K562 (cell line): Measurements from ENCODE around the gene IL18RAP. TPM values are rescaled to one million over a fixed set of nuclear protein-coding genes. Genes with fewer than 3 reads are reported as not detected.

Experiments
- CHAMP1 ChIP-seq: fragments of 450-650 bp; IDR thresholded peaks from 2 replicates; pipeline ENCODE4 v1.6.1; 2016; ENCODE audit warnings: mild to moderate bottlenecking
- COPS2 ChIP-seq: fragments of 450-650 bp; conservative IDR thresholded peaks from 2 replicates; pipeline ENCODE4 v1.6.1; 2016; ENCODE audit warnings: mild to moderate bottlenecking, moderate library complexity
- DDX20 ChIP-seq: fragments of 450-650 bp; IDR thresholded peaks from 2 replicates; pipeline ENCODE4 v1.6.1; 2016; ENCODE audit warnings: missing genetic modification characterization, low read depth, mild to moderate bottlenecking, missing compliant biosample characterization, moderate library complexity
- ERF ChIP-seq: fragments of 450-650 bp; formaldehyde crosslinking; IDR thresholded peaks from 2 replicates; pipeline ENCODE4 v1.4.0; 2020; ENCODE audit warnings: mild to moderate bottlenecking, mixed read lengths
- FUS ChIP-seq: fragments of 200-400 bp; formaldehyde crosslinking; optimal IDR thresholded peaks from 2 replicates; pipeline ENCODE3; 2017; ENCODE audit warnings: low read depth, low read length
- HDAC2 ChIP-seq: fragments of 450-650 bp; IDR thresholded peaks from 2 replicates; pipeline ENCODE4 v1.6.1; 2016; ENCODE audit warnings: mild to moderate bottlenecking
- HIVEP1 ChIP-seq: fragments of 250-450 bp; sonication (Bioruptor Pico); IDR thresholded peaks from 2 replicates; pipeline ENCODE4 v1.4.0; 2020; ENCODE audit warnings: mild to moderate bottlenecking
- MAZ ChIP-seq, 2 experiments: fragments of 450-650 bp in 1 of 2; sonication (generic) in 1 of 2; formaldehyde crosslinking; IDR thresholded peaks in 1 of 2; conservative IDR thresholded peaks in 1 of 2; 2 replicates each; pipeline versions ENCODE4 v1.4.0 to v1.5.0; 2020; ENCODE audit warnings: mild to moderate bottlenecking in 1 of 2, missing genetic modification reagents in 1 of 2
- PHB ChIP-seq: fragments of 250-450 bp; sonication (Bioruptor Pico); IDR thresholded peaks from 2 replicates; pipeline ENCODE4 v1.5.0; 2021
- PML ChIP-seq: IDR thresholded peaks from 2 replicates; pipeline ENCODE4 v1.6.1; 2012; ENCODE audit warnings: low read length, inconsistent platforms
- POU5F1 ChIP-seq: fragments of 150-350 bp; IDR thresholded peaks from 2 replicates; pipeline ENCODE4 v1.6.1; 2014; ENCODE audit warnings: borderline replicate concordance, low read length, low read depth, mild to moderate bottlenecking; ENCODE audit not compliant: partially characterized antibody
- TAL1 ChIP-seq: fragments of 450-650 bp; IDR thresholded peaks from 2 replicates; pipeline ENCODE4 v1.6.1; 2016; ENCODE audit warnings: mild to moderate bottlenecking
- TEAD1 ChIP-seq, 2 experiments: fragments of 450-650 bp in 1 of 2; sonication (generic) in 1 of 2; formaldehyde crosslinking; IDR thresholded peaks; 2 replicates each; pipeline versions ENCODE4 v1.4.0 to v1.8.0; 2020 to 2022; ENCODE audit warnings: mild to moderate bottlenecking in 2 of 2, missing genetic modification reagents in 1 of 2
- polyA plus RNA-seq, 8 experiments: library from polyadenylated mRNA; depleted of rRNA in 4 of 8; stranded (reverse) in 5 of 8; unstranded in 3 of 8; fragments of >200 nt; fragmentation: Nextera tagmentation in 2 of 8; fragmentation: Illumina TruSeq in 1 of 8; extraction: Ambion mirVana in 2 of 8; extraction: Trizol in 1 of 8; gene quantifications; 2 replicates each; pipeline versions ENCODE4 v1.2.1 to v1.2.3, GENCODE V29; 2011 to 2014; ENCODE audit warnings: inconsistent platforms in 1 of 8, missing spikeins in 1 of 8
- total RNA-seq, 7 experiments: library from RNA; depleted of rRNA in 6 of 7; stranded (reverse); fragments of >200 nt in 6 of 7; fragmentation: Illumina TruSeq in 2 of 7; extraction: Trizol in 2 of 7; gene quantifications; 2 replicates each; pipeline versions ENCODE4 v1.2.1 to v1.2.3, GENCODE V29; 2011 to 2021; ENCODE audit warnings: low replicate concordance in 1 of 7
- TF ChIP-seq, protein P1 (sequence below), 2 experiments: fragments of 450-650 bp in 1 of 2; sonication (generic) in 1 of 2; formaldehyde crosslinking in 1 of 2; IDR thresholded peaks; 2 replicates each; pipeline versions ENCODE4 v1.7.1 to v1.9.0; 2016 to 2022; ENCODE audit warnings: inconsistent platforms in 1 of 2, mild to moderate bottlenecking in 1 of 2, missing genetic modification reagents in 1 of 2
- TF ChIP-seq, protein P2 (sequence below): sonication (generic); formaldehyde crosslinking; IDR thresholded peaks from 2 replicates; pipeline ENCODE4 v1.8.0; 2022; ENCODE audit warnings: missing genetic modification reagents, mild to moderate bottlenecking, borderline replicate concordance

The IL18RAP gene
- total and polyA plus RNA-seq, 9 of the 15 experiments (the other 6 are each of a cell fraction or from before 2014, with no cell fraction given): 1.1 to 20.5 (median 5.8) TPM

DNA sequence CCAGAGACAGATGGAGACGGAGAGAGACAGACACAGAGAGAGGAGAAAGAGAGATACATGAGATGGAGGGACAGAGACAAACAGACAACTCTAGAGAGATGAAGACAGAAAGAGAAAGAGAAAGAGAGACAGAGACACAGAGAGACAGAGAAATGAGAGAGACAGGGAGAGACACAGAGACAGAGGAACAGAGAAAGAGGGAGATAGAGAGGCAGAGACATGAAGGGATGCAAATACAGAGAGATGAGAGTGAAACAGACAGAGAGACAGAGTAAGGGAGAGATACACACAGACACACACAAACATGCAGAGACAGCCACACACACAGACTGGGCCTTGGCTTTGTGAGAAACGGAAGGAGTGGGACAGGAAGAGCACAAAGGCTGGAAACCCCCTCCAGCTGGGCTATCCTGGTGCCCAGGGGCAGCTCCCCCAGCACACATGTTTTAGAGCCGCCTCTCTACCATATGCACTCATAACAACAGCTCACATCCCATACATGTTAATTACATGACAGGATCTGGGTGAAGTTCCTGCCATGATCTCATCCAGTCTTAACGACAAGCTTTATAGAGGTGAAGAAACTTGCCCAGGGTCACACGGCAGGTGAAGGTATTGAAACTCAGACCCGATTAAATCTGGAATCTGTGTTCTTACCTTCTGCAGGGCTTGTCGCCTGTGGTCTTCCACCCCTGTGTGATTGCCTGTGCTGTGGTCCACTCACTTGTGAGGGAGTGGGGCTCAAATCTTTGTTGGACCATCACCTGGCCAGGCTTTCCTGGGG, 35.0 kb upstream of the IL18RAP start (continued):
- TF ChIP-seq, protein P1, sequence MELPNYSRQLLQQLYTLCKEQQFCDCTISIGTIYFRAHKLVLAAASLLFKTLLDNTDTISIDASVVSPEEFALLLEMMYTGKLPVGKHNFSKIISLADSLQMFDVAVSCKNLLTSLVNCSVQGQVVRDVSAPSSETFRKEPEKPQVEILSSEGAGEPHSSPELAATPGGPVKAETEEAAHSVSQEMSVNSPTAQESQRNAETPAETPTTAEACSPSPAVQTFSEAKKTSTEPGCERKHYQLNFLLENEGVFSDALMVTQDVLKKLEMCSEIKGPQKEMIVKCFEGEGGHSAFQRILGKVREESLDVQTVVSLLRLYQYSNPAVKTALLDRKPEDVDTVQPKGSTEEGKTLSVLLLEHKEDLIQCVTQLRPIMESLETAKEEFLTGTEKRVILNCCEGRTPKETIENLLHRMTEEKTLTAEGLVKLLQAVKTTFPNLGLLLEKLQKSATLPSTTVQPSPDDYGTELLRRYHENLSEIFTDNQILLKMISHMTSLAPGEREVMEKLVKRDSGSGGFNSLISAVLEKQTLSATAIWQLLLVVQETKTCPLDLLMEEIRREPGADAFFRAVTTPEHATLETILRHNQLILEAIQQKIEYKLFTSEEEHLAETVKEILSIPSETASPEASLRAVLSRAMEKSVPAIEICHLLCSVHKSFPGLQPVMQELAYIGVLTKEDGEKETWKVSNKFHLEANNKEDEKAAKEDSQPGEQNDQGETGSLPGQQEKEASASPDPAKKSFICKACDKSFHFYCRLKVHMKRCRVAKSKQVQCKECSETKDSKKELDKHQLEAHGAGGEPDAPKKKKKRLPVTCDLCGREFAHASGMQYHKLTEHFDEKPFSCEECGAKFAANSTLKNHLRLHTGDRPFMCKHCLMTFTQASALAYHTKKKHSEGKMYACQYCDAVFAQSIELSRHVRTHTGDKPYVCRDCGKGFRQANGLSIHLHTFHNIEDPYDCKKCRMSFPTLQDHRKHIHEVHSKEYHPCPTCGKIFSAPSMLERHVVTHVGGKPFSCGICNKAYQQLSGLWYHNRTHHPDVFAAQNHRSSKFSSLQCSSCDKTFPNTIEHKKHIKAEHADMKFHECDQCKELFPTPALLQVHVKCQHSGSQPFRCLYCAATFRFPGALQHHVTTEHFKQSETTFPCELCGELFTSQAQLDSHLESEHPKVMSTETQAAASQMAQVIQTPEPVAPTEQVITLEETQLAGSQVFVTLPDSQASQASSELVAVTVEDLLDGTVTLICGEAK (IDR thresholded peaks at IDR 0.05): no peak
- TF ChIP-seq, protein P1 (CRISPR knock-in tag; IDR thresholded peaks at IDR 0.05): no peak
- TF ChIP-seq HDAC2 (no peak), PML (no peak), COPS2 (no peak), CHAMP1 (no peak), TAL1 (no peak), POU5F1 (no peak), FUS (no peak), MAZ (CRISPR knock-in tag; conservative IDR thresholded peaks at IDR 0.05 in 1 of 2, IDR thresholded peaks at IDR 0.05 in 1 of 2) (no peak), TEAD1 (CRISPR knock-in tag; IDR thresholded peaks at IDR 0.05) (no peak), DDX20 (no peak), HIVEP1 (CRISPR knock-in tag) (no peak), PHB (CRISPR knock-in tag) (no peak), ERF (CRISPR knock-in tag) (no peak)
- TF ChIP-seq, protein P2, sequence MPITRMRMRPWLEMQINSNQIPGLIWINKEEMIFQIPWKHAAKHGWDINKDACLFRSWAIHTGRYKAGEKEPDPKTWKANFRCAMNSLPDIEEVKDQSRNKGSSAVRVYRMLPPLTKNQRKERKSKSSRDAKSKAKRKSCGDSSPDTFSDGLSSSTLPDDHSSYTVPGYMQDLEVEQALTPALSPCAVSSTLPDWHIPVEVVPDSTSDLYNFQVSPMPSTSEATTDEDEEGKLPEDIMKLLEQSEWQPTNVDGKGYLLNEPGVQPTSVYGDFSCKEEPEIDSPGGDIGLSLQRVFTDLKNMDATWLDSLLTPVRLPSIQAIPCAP (CRISPR knock-in tag): no peak
- TF ChIP-seq, all 486 proteins: peak for 0
